IPS-18a (cell line): ENCODE measurements around the gene SPOPL.

ENCODE experiments used
- H3K27ac ChIP-seq: one replicate; pipeline ENCODE4 v1.5.1; 2013; ENCODE audit warnings: low read length
- H3K27me3 ChIP-seq: one replicate; pipeline ENCODE4 v1.6.1; 2013; ENCODE audit warnings: mild to moderate bottlenecking, low read length; ENCODE audit not compliant: control insufficient read depth, insufficient read depth
- H3K36me3 ChIP-seq: one replicate; pipeline ENCODE4 v1.6.1; 2013; ENCODE audit warnings: low read depth, low read length; ENCODE audit not compliant: control insufficient read depth
- H3K4me1 ChIP-seq: one replicate; pipeline ENCODE4 v1.6.1; 2013; ENCODE audit warnings: low read depth, low read length; ENCODE audit not compliant: control insufficient read depth
- H3K4me3 ChIP-seq: one replicate; pipeline ENCODE4 v1.5.1; 2013; ENCODE audit warnings: low read length
- H3K9ac ChIP-seq: one replicate; pipeline ENCODE4 v1.6.1; 2013; ENCODE audit warnings: mild to moderate bottlenecking, low read length, moderate library complexity
- H3K9me3 ChIP-seq: one replicate; pipeline ENCODE4 v1.6.1; 2013; ENCODE audit warnings: low read depth, low read length; ENCODE audit not compliant: control insufficient read depth

Gene SPOPL

GRCh38 chr2:138572318-138572717 is 70.7 kb downstream of the SPOPL start:
- H3K4me3 ChIP-seq = no peak overlapping the region
- no peaks in the 10 kb centered on the region for H3K4me1 ChIP-seq
- no peaks in the 10 kb centered on the region for H3K9me3 ChIP-seq
- peaks cover 18% of the 10 kb centered on the region for H3K36me3 ChIP-seq
- H3K27me3 ChIP-seq = no peaks in the 10 kb centered on the region
- H3K27ac ChIP-seq = no peak overlapping the region
- no peak overlapping the region for H3K9ac ChIP-seq

GRCh38 chr2:138577066-138577465 is 75.5 kb downstream of the SPOPL start:
- no peak overlapping the region for H3K9ac ChIP-seq
- H3K9me3 ChIP-seq = no peaks in the 10 kb centered on the region
- H3K4me1 ChIP-seq = no peaks in the 10 kb centered on the region
- peaks cover 5% of the 10 kb centered on the region for H3K36me3 ChIP-seq
- H3K27me3 ChIP-seq = no peaks in the 10 kb centered on the region
- no peak overlapping the region for H3K4me3 ChIP-seq
- no peak overlapping the region for H3K27ac ChIP-seq

- H3K4me3 ChIP-seq = no peak overlapping the region
- no peak overlapping the region for H3K27ac ChIP-seq
- H3K27me3 ChIP-seq = no peaks in the 10 kb centered on the region
- H3K9ac ChIP-seq = no peak overlapping the region
- H3K9me3 ChIP-seq = no peaks in the 10 kb centered on the region
- H3K4me1 ChIP-seq = no peaks in the 10 kb centered on the region
- H3K36me3 ChIP-seq = no peaks in the 10 kb centered on the region
These were observed 78.0 kb downstream of the SPOPL start for GRCh38 chr2:138579556-138579955.

GRCh38 chr2:138581909-138582308 is 80.3 kb downstream of the SPOPL start:
- H3K4me1 ChIP-seq = no peaks in the 10 kb centered on the region
- H3K4me3 ChIP-seq = no peak overlapping the region
- no peaks in the 10 kb centered on the region for H3K27me3 ChIP-seq
- H3K36me3 ChIP-seq = no peaks in the 10 kb centered on the region
- no peaks in the 10 kb centered on the region for H3K9me3 ChIP-seq
- H3K27ac ChIP-seq = no peak overlapping the region
- no peak overlapping the region for H3K9ac ChIP-seq

- Histone ChIP-seq H3K4me1 (no peaks in the 10 kb centered on the region), H3K27me3 (no peaks in the 10 kb centered on the region), H3K27ac (no peak overlapping the region), H3K9ac (no peak overlapping the region), H3K36me3 (no peaks in the 10 kb centered on the region), H3K9me3 (no peaks in the 10 kb centered on the region), H3K4me3 (no peak overlapping the region)
These were observed 88.1 kb downstream of the SPOPL start for GRCh38 chr2:138589663-138590062.

GRCh38 chr2:138596403-138596802 is 94.8 kb downstream of the SPOPL start:
- Histone ChIP-seq H3K27me3 (no peaks in the 10 kb centered on the region), H3K9ac (no peak overlapping the region), H3K9me3 (no peaks in the 10 kb centered on the region), H3K4me1 (no peaks in the 10 kb centered on the region), H3K36me3 (no peaks in the 10 kb centered on the region), H3K4me3 (no peak overlapping the region), H3K27ac (no peak overlapping the region)

GRCh38 chr2:138600732-138601457 is 99.3 kb downstream of the SPOPL start:
- H3K27me3 ChIP-seq = no peaks in the 10 kb centered on the region
- no peak overlapping the region for H3K4me3 ChIP-seq
- H3K36me3 ChIP-seq = no peaks in the 10 kb centered on the region
- no peak overlapping the region for H3K27ac ChIP-seq
- no peak overlapping the region for H3K9ac ChIP-seq
- no peaks in the 10 kb centered on the region for H3K4me1 ChIP-seq
- no peaks in the 10 kb centered on the region for H3K9me3 ChIP-seq

GRCh38 chr2:138601458-138602165 is 100.0 kb downstream of the SPOPL start:
- H3K36me3 ChIP-seq = no peaks in the 10 kb centered on the region
- H3K9me3 ChIP-seq = no peaks in the 10 kb centered on the region
- H3K4me1 ChIP-seq = no peaks in the 10 kb centered on the region
- no peak overlapping the region for H3K4me3 ChIP-seq
- no peak overlapping the region for H3K27ac ChIP-seq
- H3K27me3 ChIP-seq = no peaks in the 10 kb centered on the region
- H3K9ac ChIP-seq = no peak overlapping the region

GRCh38 chr2:138602166-138602460 is 100.5 kb downstream of the SPOPL start:
- no peaks in the 10 kb centered on the region for H3K27me3 ChIP-seq
- H3K27ac ChIP-seq = no peak overlapping the region
- H3K4me1 ChIP-seq = no peaks in the 10 kb centered on the region
- H3K36me3 ChIP-seq = no peaks in the 10 kb centered on the region
- no peaks in the 10 kb centered on the region for H3K9me3 ChIP-seq
- no peak overlapping the region for H3K4me3 ChIP-seq
- H3K9ac ChIP-seq = no peak overlapping the region

GRCh38 chr2:138607746-138608145 is 106.2 kb downstream of the SPOPL start:
- Histone ChIP-seq H3K9me3 (no peaks in the 10 kb centered on the region), H3K4me1 (no peaks in the 10 kb centered on the region), H3K4me3 (no peak overlapping the region), H3K9ac (no peak overlapping the region), H3K27ac (no peak overlapping the region), H3K27me3 (no peaks in the 10 kb centered on the region), H3K36me3 (no peaks in the 10 kb centered on the region)

- no peak overlapping the region for H3K27ac ChIP-seq
- H3K36me3 ChIP-seq = no peaks in the 10 kb centered on the region
- no peaks in the 10 kb centered on the region for H3K4me1 ChIP-seq
- H3K9me3 ChIP-seq = no peaks in the 10 kb centered on the region
- no peak overlapping the region for H3K4me3 ChIP-seq
- H3K27me3 ChIP-seq = no peaks in the 10 kb centered on the region
- H3K9ac ChIP-seq = no peak overlapping the region
These were observed 107.9 kb downstream of the SPOPL start for GRCh38 chr2:138609446-138609845.
